GM18873 (cell line): ENCODE data around the gene FAM117B.
A peak's percentile ranks its signal among the peaks of the same experiment; 100 is the strongest.

Experiments
- ATAC-seq: cut with Tn5 transposase; IDR thresholded peaks from one replicate; pipeline ENCODE4 v1.9.1; 2021; ENCODE audit warnings: mild to moderate bottlenecking, moderate library complexity, moderate number of reproducible peaks; ENCODE audit not compliant: unreplicated experiment, low FRiP score

Gene FAM117B

DNA sequence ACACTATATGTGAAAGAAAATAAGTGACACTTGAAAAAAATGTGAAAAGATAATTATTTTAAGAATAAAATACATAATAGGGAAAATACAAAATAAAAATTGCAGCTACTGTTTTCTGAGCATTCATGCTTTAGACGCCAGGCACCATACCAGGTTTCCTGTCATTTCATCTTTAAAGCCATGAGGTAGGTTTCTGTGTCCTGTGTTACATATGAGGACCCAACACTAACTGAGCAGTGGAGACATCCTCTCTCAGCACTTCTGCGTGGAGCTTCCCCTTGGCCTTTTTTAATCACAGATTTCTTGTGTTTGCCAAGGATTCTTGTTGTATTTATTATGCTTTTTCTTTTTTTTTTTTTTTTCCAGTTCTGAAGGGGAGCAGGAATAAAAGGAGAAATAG lies 117.3 kb downstream of the FAM117B start:
- ATAC-seq, result no peak

DNA sequence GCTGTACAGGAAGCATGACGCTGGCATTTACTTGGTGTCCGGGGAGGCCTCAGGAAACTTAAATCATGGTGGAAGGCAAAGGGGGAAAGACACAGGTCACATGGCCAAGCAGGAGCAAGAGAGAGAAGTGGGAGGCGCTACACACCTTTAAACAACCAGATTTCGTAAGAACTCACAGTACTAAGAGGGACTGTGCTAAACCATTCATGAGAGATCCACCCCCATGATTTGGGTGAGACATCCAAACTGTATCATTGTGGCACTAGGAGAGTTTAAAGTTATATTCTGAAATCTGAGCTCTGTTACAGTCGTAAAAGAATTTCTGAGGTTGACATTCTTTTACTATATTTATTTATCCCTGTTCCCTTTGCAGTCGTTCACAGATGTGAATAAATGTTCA lies 120.2 kb downstream of the FAM117B start:
- no peak for ATAC-seq

DNA sequence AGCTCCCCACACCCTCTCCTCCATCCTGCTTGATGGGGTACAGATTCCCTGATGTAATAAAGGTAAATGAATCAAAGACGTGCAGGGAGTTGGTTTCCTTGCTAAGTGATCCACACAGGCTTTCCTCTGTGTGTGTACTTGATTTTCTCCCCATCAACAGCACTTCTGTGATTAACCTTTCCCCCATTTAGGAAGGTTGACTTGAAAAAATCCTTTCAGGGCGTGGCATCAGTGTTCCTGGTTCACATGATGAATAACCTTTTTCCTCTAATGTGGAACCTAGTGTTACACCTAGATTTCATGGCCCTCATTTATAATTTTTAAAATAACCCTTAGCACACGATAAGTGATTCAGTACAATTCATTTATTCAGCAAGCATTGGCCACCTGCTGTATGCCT lies 121.8 kb downstream of the FAM117B start:
- ATAC-seq, result no peak

DNA sequence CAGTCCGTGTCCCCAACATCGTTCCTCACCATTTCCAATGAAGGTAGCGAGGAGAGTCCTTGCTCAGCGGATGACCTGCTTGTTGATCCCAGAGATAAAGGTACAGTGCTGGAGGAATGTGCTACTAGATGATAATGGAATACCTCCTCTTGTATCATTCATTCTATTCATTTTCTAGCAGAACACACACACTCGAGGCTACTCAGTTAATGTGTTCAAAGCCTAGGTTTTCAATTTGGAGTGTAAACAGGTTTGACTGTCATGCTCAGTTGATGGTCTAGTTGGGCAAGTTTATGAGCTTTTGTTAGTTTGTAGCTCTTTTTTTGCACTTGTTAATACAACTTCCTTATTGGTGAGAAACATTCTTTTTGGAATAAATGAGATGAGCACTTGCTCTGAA lies 122.6 kb downstream of the FAM117B start:
- no peak for ATAC-seq

DNA sequence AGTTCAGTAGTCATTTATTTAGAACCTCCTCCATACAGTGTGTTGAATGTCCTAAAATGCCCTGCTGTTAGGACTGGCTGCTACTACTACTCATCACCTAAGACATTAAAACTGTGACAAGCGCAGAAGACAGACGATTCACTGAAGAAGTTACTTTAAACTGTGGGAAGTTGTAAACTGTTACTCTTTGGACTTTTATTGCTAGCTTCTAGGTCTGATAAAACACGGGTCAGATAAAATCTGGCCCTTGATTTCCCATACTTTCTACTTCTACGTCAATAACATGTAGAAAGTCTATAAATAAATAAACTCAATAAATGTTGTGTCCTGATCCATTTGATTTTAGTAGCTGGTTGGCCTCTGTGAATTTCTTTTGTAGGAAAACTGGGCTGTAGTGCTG lies 123.4 kb downstream of the FAM117B start:
- ATAC-seq, result no peak

DNA sequence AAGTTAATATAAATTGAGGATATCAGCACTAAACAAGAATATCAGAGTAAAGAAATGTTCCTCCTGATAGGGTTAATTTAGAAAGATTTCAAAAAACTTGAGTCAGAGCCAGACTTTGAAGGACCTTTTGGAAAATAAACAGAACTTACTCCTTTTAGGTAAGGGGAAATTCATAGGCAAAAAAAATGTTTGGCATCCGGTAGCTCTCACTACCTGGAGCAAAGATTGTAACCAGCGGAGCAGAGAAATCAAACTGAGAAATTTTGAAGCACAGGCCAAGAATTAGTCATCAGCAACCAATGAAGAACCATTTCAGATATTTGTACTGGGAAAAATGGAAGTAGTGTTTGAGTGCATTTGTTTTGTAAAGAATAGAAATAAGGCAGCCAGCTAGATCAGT lies 123.8 kb downstream of the FAM117B start:
- no peak for ATAC-seq

DNA sequence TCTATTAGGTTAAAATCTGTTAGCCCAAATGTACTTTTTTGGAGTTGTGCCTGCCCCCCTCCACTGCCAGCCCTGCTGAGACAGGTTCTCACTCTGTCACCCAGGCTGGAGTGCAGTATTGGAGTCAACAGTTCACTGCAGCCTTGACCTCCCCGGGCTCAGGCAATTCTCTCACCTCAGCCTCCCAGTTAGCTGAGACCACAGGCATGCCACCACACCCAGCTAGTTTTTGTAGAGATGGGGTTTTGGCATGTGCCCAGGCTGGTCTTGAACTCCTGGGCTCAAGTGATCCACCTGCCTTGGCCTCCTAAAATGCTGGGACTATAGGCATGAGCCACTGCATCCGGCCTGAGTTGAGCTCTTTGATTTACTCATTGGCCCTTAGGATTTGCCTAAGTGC lies 126.1 kb downstream of the FAM117B start:
- no peak for ATAC-seq

DNA sequence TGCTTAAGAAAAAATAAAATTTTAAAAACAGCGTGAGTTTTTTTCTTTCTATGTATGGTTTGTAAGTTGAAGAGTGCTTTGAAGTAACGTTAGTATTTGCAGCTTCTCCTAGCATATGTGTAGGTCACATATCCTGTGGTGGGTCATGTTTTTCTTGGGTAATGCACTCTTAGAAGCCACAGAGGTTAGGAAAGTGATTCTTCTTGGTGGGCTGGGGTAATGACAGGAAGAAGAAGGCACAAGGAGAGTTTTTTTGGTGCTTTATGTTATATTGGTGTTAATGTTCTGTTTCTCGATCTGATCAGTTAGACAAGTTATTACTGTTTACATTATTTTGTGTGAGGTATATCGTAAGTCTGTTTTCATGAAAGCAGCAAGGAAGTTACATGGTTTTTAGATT lies 127.8 kb downstream of the FAM117B start:
- ATAC-seq, result no peak

DNA sequence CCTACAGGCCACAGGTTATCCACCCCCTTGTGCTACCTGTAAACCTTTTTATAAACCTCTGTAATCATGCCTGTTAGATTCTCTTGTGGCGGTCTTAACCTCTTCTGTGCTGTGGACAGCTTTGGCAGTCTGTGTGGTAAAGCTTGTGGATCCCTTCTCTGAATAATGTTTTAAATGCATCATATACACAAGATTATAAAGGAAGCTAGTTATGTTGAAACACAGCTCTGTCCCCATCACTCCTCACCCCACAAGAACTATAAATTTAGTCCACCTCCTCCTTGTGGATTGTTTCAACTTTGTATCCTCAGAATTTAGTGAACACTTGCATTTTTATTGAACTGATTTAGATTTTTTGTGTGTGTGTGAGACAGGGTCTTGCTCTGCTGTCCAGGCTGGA lies 129.1 kb downstream of the FAM117B start:
- ATAC-seq, result no peak

DNA sequence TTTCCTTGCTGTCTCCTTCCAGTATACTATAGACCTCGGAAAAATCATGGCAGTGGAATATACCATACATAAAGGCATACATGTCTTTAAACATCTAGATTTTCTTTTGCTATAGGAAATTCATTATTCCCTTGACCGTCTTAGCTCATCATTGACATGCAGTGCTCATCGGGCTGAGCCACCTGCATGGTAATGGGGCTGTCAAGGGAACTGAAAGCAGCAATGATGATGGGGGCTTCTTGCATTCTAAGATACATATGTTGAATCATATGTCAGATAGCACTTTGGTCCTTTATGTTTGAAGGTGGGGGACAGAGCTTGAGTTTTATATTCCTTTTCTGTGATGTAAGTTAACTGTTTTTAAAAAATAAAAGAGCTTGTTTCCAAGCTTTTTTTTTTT lies 130.2 kb downstream of the FAM117B start:
- ATAC-seq, result no peak

DNA sequence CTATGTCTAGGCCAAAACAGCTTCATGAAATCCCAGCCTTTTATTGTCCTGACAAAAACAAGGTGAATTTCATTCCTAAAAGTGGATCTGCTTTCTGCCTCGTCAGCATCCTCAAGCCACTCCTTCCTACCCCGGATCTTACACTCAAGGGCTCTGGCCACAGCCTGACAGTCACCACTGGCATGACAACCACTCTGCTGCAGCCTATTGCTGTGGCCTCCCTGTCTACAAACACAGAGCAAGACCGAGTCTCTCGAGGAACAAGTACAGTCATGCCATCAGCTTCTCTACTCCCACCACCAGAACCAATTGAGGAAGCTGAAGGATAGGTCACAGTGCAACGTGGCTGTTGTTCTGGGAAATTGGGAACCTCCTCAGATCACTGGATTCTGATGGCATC lies 130.7 kb downstream of the FAM117B start:
- no peak for ATAC-seq

DNA sequence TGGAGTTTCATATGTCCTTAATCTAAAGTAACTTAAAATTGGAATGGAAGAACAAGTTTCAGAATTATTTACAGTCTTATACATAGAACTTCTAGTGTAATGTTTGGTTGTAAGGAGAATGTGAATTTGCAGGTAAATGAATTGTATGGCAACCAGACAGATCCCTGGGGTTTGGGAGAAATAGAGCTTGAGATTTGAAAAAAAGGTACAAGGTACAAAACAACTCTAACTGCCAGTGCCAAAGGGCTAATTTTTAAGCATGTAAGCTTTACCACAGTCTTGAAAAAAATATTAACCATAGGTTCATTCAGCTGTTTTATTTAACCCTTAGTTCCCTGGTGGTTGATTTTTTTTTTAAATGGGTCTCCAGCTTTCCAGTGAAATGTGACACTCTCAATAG lies 133.5 kb downstream of the FAM117B start:
- ATAC-seq, result no peak

DNA sequence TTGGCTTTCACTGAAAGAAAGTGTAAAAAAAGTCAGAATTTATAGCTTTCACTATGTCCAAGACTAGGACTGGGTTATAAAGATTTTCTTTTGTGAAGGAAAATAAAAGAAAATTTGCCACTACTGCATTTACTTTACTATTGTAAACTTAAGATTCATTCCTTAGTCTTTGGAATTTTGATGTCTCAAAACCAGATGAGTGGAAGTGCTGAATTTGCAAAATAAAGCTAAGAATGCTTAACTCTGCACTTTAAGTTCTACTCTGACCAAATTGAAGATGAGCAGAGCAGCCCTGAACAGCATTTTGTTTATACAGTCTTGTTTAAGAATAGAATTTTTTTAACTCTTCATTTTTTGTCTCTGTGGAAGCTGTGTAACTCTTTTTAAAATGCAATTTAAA lies 134.4 kb downstream of the FAM117B start:
- no peak for ATAC-seq

DNA sequence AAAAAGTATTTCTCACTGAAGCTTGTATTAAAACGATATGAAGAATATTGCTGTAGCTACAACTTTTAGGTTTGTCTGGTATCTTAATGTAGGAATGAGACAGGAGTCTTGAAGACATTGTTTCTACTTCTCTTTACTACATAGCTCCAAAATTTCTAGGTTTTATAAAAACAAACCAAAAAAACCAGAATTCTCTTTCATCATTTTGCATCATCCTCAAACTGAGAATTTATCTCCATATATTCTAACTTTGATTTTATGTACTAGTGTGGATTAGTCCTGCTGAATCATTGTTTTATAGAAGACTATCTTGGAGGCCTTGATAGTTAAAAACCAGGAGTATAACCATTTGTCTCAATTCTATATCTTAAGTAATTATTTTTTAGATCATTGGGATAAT lies 136.6 kb downstream of the FAM117B start:
- ATAC-seq, result no peak

DNA sequence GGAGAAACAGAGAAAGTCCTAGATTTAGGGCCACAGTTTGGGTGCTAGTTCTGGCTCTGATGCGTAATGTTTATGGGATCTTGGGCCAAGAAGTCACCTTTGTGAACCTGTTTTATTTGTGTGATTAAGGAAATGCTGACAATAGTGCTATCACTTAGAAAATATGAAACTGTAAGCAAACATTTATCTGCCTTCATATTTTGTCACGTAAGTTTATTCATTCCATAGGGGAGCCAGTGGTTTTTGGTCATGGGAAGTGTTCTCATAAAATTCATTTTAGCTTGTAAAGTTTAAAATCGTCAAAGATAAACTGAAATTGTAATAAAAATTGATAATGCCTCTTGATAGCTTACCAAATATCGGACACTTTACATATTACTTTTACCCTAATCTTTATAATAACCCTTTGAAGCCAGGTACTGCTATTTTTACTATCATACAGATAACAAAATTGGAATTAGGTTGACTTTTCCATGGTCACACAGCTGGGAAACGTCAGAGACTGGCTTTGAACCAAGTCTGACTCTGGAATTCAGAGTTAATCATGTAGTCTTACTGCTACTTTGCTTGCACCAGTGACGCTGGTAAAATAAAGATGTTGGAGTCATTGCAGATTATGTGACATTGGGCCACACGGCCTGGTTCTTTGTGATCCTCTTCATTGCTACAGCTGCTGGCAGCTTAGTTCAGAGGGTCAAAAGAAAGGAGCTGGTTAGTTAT lies 137.1 kb downstream of the FAM117B start:
- no peak for ATAC-seq

DNA sequence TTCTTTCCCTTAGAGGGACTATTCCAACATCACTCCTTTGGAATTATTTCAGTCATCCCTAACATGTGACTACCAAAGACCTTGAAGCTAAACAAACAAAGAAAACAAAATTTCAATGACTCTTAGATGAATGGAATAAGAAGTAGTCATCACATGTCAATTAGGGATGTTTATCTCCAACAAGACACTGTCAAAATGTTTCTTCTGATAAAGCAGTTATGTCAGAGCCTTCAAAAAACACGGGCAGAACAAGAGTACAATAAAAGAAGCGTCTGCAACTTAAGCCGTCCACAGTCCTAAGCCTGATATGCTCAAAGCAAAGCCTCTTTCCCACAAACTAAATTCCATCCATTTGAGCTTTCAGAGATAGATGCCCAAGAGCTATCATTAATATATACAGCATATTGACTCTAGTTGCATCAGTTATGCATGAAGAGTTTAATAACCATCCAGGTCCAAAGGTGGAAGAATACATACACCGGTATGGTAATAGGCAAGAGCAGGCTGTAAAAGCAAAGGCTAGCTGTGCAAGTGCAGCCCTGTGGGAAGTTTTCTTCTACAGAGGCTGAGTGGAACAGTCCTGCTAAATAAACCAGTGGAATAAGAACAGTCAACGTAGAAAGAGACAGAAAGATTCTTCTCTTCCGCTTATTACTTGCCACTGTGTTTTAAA lies 138.7 kb downstream of the FAM117B start:
- ATAC-seq, result no peak

DNA sequence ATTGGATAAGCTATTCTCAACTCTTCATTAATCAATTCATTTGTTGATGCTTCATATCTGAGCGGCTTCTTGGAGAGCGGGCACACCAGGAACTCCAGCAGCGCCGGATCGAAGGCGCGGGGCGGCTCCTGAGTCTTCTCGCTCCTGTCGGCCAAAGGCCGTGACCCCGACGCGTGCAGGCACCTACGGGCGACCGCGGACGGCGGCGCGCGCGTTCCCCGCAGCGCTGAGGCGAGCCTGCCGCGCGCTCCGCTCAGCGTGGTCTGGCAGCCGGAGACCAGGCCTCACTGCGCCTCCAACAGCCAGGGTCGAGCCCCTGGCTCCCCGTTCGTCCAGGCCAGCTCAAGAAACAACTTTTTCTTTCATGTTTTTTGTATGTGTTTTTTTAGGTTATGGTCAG lies 139.3 kb downstream of the FAM117B start:
- ATAC-seq, result no peak

DNA sequence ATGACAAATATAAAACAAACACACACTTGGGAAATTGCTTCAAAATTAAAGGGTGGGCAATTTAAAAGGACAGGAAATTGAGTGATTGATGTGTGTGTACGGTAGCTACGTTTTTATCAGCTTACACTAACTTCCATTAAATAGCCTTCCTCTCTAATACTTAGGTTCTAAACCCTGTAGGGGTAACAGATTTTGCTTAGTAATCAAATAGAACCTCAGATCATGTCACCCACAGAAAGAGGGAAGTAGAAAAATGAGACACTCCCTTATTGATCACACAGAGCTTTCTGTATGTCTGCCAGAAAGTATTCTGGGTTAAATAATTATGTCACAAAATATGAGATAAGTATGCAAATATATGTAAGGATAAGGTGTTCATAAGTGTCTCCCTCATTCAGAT lies 143.4 kb downstream of the FAM117B start:
- ATAC-seq, result no peak

DNA sequence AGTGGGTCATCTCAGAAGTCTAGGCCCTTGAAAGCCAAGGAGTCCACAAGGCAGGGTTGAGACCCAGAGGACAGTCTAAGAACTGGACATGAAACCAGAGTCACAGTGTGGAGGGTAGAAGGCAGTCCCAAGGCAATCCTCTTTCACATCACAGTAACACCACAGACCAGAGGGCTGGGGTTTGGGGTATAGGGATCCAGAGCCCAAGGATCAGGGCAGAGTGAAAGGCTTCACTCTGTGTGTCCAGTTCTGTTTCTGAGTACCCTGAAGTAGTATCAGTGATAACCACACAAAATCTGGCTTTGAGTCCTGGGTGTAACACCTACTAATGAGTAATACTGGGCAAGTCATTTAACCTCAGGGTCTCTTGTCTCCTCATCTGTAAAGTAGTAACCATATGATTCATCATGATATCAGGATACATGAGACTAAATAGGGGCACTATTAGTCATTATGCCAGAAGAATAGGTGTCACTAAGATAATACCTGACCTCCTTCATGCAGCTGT lies 145.8 kb downstream of the FAM117B start:
- ATAC-seq, result peak; percentile 95

DNA sequence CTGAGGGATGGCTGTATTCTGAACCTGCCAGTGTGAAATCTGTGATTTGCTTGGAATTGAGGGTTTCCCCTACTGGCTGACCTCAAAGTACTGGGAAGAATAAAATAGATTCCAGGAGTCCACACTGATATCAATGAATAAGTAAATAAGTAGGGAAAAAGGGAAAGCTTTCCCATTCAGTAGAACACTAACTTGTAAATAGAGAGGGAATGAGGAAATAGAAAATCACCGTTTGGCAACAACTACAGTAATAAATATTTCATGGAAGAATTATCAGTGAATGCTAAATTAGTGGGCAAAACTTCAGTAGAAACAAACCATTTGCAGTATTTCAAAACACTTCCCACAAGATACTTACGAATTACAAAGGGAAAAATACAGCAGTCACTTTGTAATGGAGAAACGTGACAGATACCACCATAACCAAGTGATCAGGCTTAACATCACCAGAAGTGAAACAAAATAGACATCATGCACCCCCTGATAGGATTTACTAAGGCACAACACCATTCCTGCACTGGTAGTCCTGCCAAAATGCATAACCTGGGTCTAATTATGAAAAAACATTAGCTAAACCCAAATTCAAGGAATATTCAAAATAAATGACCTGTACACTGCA lies 148.3 kb downstream of the FAM117B start:
- ATAC-seq, result no peak

DNA sequence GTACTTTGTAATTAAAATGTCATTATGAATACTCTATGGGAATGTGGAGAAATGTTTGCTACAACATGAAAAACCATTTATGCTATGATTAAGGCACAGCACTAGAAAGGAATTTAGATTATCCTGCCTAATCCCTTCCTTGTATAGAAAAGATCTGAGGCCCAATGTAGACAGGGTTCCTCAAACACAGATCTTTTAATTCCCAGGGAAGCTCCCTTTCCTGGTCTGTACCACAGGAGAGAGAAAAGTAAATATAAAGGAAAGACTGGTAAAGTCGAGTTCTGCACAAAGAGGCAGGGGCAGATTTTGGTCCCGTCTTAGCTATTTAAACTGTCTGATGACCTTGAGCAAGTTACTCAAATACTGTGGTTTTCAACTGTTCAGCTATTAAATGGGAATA lies 152.1 kb downstream of the FAM117B start:
- no peak for ATAC-seq

DNA sequence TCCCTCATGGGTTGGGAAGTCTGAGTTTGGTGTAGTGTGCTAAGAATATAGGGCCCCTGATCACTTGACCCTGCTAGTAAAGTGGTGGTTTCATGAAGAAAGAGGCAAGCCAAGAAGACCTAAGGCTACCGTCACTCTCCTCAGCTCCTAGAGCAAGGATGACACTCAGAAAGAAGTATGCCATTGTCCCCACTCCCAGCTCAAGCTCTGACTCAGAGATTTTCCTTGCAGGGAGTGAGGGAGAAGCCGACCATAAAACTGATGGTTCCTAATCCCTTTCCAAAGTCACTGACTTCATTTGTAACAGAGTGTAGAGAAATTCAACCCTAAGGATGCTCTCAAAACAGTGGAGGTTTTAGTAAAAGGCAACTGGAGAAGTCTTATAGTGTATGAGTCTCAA lies 155.9 kb downstream of the FAM117B start:
- ATAC-seq, result no peak
